HG03175 (cell line): Measurements from ENCODE around the gene PCDH9.
A peak's percentile ranks its signal among the peaks of the same experiment; 100 is the strongest.
"Not testable (repeated sequence)": the region's sequence is repeated elsewhere in the genome, so short reads cannot be mapped to it uniquely, and the experiment has no call there.

Experiments
- ATAC-seq: cut with Tn5 transposase; IDR thresholded peaks from one replicate; pipeline ENCODE4 v1.9.1; 2021; ENCODE audit warnings: mild to moderate bottlenecking, moderate library complexity; ENCODE audit not compliant: unreplicated experiment

PCDH9 gene

GRCh38 chr13:66627512-66627911 is 602.6 kb downstream of the PCDH9 start:
- ATAC-seq, result no peak

DNA sequence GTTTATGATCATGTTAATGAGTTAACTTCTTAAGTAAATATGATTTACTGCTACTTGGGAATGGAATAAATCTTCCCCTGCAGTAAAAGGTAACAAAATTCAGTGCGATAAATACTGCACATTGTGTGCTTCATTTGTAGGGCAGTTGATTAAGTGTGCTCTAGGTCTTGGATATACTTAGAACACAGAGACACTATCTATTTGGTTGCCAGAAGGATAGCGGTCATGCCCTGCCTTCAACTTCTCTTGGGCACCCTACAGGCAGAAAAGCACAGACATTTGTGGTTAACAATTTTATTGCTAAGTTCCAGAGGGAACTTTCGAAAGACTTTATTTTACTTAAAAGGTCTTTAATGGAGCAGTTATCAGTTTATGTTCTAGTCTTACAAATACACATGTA is 605.8 kb downstream of the PCDH9 start:
- no peak for ATAC-seq

GRCh38 chr13:66623129-66623820 is 606.9 kb downstream of the PCDH9 start:
- ATAC-seq, result no peak

DNA sequence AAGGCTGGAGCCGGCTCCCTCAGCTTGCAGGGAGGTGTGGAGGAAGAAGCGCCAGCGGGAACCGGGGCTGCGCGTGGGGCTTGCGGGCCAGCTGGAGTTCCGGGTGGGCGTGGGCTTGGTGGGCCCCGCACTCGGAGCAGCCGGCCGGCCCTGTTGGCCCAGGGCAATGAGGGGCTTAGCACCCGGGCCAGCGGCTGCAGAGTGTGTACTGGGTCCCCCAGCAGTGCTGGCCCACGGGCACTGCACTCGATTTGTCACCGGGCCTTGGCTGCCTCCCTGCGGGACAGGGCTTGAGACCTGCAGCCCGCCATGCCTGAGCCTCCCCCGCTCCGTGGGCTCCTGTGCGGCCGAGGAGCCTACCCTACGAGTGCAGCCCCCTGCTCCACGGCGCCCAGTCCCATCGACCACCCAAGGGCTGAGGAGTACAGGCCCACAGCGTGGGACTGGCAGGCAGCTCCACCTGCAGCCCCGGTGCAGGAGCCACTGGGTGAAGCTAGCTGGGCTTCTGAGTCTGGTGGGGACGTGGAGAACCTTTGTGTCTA is 608.2 kb downstream of the PCDH9 start:
- not testable (repeated sequence) for ATAC-seq

GRCh38 chr13:66618702-66619101 is 611.4 kb downstream of the PCDH9 start:
- peak; percentile 56 for ATAC-seq

DNA sequence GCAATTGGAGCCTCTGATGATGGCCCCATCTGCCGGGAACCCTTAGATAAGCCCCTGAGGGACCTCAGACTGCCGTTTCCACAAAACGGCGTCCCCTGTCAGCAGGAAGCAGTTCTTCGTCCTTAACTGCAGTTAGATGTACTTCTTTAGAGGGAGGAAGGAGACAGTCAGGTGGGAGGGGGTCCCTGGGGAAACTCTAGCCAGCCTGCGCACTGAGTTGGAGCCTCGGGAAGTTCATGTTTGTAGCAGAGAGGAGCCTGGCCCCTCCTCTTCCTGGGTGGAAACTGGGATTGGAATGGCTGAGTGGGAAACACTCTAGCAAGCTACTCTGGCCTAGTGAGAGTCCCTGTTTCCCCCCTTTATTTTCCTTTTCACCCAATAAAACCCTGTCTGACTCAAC is 612.4 kb downstream of the PCDH9 start:
- ATAC-seq, result no peak

GRCh38 chr13:66612983-66613382 is 617.2 kb downstream of the PCDH9 start:
- ATAC-seq, result no peak

- ATAC-seq, result no peak
These were observed 643.6 kb downstream of the PCDH9 start for GRCh38 chr13:66586489-66586888.

- ATAC-seq, result no peak
These were observed 644.4 kb downstream of the PCDH9 start for GRCh38 chr13:66585669-66586203.

- ATAC-seq, result no peak
These were observed 648.5 kb downstream of the PCDH9 start for GRCh38 chr13:66581675-66582074.

DNA sequence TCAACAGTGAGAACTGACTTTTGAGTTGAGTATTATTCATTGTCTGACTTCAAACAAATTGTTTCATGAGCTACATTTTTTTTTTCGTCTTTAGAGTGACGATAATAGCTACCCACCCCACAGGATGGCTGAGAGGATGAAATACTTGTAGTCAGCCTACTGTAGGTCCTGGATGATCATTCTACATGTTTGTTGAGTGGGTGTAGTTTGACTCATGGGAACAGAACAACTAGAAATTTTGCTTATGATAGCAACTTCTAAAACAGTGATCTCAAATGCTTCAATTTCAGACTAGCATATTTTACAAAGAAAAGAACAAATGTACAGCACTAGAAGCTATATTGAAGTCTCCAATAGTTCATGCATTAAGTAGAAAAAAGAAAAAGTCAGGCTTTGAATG is 651.8 kb downstream of the PCDH9 start:
- ATAC-seq, result no peak

DNA sequence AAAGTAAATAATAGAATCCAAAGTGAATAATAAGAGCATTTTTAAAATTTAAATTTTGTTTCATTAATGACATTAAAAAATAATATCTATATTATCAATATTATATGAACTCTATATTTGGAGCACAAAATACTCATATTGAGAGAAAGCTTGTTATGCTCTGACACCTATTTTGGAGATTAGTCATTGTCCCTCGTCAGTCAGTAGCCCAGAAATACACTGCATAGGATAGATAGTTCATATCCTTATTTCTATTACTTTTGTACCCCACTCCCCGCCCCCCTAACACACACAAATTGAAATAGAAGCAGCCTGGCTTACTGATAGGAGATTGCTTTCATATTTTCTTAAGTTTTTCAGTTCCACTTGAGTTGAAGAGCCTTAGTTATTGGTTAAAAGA is 652.8 kb downstream of the PCDH9 start:
- peak; percentile 61 for ATAC-seq

DNA sequence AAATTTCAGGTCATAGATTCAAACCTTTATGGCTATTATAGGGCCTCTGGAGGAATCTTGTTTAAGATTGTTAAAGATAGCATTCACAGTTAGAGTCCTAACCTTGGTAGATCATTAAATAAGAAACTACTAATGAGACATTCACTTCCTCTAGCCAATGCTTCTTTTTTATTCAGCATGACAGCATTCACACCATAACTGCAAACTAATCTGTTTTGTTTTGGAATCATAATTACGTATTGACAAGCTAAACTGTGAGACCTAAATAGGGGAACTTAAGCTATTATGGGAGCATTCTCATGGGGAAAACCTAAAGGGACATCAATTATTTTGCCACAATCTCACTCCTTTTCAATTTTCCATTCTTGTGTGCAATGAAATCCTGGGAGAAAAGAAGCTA is 653.8 kb downstream of the PCDH9 start:
- peak; percentile 69 for ATAC-seq

DNA sequence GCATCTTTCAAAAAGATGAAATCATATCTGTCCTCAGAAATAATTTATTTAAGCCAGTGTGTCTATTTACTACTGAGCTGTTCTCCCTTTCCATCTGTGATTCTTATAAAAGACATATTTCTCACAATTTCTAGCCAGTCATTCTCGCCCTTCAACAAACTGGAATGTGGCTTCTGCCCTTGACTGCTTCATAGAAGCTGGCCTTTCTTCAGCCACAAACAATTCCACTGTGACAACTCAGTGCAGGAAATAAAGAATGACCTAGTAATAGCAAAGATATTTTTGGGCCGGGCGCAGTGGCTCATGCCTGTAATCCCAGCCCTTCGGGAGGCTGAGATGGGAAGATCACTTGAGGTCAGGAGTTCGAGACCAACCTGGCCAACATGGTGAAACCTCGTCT is 655.5 kb downstream of the PCDH9 start:
- ATAC-seq, result no peak

DNA sequence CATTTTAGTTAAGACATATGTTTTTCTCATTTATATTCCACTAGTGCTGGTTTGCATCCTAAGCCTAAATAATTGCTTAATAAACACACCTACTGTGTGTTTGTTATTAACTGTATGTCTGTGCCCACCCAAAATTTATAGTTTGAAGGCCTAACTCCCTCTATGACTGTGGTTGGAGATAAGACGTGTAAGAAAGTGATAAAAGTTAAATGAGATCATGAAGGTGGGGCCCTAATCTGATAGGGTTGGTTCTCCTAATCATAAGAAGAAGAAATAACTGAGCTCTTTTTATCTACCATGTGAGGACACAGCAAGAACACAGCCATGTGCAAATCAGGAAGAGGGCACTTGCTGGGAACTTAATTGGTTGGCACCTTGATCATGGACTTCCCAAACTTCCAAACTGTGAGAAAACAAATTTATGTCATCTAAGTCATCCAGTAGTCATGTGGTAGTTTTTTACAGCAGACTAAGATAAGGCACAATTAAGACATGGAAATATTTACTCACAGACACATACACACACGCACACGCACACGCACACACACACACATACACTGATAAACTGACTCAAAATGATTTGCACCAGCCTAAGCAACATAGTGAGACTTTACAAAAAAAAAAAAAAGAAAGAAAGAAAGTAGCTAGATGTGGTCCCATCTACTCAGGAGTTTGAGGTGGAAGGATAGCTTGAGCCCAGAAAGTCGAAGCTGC is 662.1 kb downstream of the PCDH9 start:
- no peak for ATAC-seq

GRCh38 chr13:66565279-66565678 is 664.9 kb downstream of the PCDH9 start:
- ATAC-seq, result no peak

GRCh38 chr13:66563076-66563475 is 667.1 kb downstream of the PCDH9 start:
- no peak for ATAC-seq

GRCh38 chr13:66562054-66562453 is 668.1 kb downstream of the PCDH9 start:
- no peak for ATAC-seq

DNA sequence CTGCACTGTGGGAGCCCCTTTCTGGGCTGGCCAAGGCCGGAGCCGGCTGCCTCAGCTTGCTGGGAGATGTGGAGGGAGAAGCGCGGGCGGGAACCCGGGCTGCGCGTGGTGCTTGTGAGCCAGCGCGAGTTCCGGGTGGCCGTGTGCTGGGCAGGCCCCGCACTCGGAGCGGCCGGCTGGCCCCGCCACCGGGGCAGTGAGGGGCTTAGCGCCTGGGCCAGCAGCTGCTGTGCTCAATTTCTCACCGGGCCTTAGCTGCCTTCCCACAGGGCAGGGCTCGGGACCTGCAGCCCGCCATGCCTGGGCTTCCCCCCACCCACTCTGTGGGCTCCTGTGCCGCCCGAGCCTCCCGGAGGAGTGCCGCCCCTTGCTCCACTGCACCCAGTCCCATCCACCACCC is 669.1 kb downstream of the PCDH9 start:
- no peak for ATAC-seq

GRCh38 chr13:66560189-66560588 is 669.9 kb downstream of the PCDH9 start:
- ATAC-seq, result no peak

DNA sequence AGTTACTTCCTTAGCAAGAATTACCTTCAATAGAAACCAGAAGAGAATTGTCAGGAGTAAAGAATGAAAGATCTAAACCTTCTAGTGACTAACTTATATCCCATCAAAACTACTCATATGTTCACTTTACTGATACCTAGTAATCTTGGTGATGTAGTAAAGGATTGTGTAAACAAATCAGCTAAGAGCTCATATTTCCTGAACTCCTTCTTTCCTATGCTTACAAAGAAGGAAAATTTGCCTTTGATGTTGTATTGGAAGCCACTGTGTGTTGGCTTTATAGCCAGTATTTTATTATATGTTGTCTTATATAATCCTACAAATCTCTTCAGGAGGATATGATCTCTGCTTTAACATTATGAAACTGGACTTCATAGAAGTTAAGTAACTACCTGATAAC is 671.0 kb downstream of the PCDH9 start:
- no peak for ATAC-seq

GRCh38 chr13:66558506-66558905 is 671.6 kb downstream of the PCDH9 start:
- ATAC-seq, result no peak
